A673 (cell line): ENCODE measurements around the gene NECAB3. TPM values are rescaled to one million over a fixed set of nuclear protein-coding genes. Genes with fewer than 3 reads are reported as not detected.

Experiments
- BruUV-seq: library from RNA; stranded (reverse); fragments of 400-500 nt; replicated peaks from 2 replicates; lab custom pipeline; 2021; lab: Mats Ljungman, UMichigan
- CTCF ChIA-PET: fragments of 300-600 bp; sonication (Branson Sonifier 250); formaldehyde crosslinking; loops from one replicate; lab custom pipeline; 2022; ENCODE audit warnings: antibody characterized with exemption; lab: Charles Lee
- POLR2A ChIA-PET: fragments of 300-600 bp; sonication (Branson Sonifier 250); formaldehyde crosslinking; loops from one replicate; lab custom pipeline; 2022; ENCODE audit warnings: antibody characterized with exemption; ENCODE audit not compliant: low non-redundant PET; lab: Charles Lee
- DNase-seq: peaks from one replicate; pipeline ENCODE4 v3.0.0-alpha.2; 2015; ENCODE audit warnings: low spot score
- H3K27ac ChIP-seq: fragments of 200-600 bp; sonication (generic); 2 replicates; pipeline ENCODE4 v1.5.1; 2016; ENCODE audit warnings: mixed run types, low read depth, mild to moderate bottlenecking, mixed read lengths, antibody characterized with exemption, low read length; ENCODE audit not compliant: poor library complexity, severe bottlenecking
- H3K27me3 ChIP-seq: fragments of 200-600 bp; sonication (generic); replicated peaks from 2 replicates; pipeline ENCODE4 v1.6.1; 2017; ENCODE audit warnings: mixed run types, low read depth, mild to moderate bottlenecking, mixed read lengths, antibody characterized with exemption, low read length; ENCODE audit not compliant: insufficient read depth, poor library complexity
- H3K36me3 ChIP-seq: fragments of 200-600 bp; sonication (generic); 2 replicates; pipeline ENCODE4 v1.6.1; 2016; ENCODE audit warnings: mixed run types, mild to moderate bottlenecking, mixed read lengths, antibody characterized with exemption, low read length; ENCODE audit not compliant: insufficient read depth, poor library complexity, severe bottlenecking
- H3K4me1 ChIP-seq: fragments of 200-600 bp; sonication (generic); 2 replicates; pipeline ENCODE4 v1.6.1; 2017; ENCODE audit warnings: mixed run types, mild to moderate bottlenecking, mixed read lengths, antibody characterized with exemption, low read length; ENCODE audit not compliant: insufficient read depth, poor library complexity, severe bottlenecking
- H3K4me3 ChIP-seq: fragments of 200-600 bp; sonication (generic); 2 replicates; pipeline ENCODE4 v1.5.1; 2016; ENCODE audit warnings: low read depth, mixed run types, mild to moderate bottlenecking, mixed read lengths, low read length; ENCODE audit not compliant: poor library complexity, severe bottlenecking
- H3K9me3 ChIP-seq: fragments of 200-600 bp; sonication (generic); 2 replicates; pipeline ENCODE4 v1.6.1; 2016; ENCODE audit warnings: mixed run types, low read depth, mild to moderate bottlenecking, mixed read lengths, antibody characterized with exemption, low read length; ENCODE audit not compliant: poor library complexity, severe bottlenecking
- EZH2 ChIP-seq: fragments of 200-600 bp; sonication (generic); IDR thresholded peaks from 2 replicates; pipeline ENCODE4 v1.6.1; 2017; ENCODE audit warnings: borderline replicate concordance, low read depth, mild to moderate bottlenecking, mixed read lengths, antibody characterized with exemption, low read length; ENCODE audit not compliant: poor library complexity, severe bottlenecking
- intact Hi-C: fragments of 100-400 bp; cut with micrococcal nuclease; formaldehyde crosslinking; loops from one replicate; pipeline ENCODE4 v1.10.0; 2022; ENCODE audit not compliant: unreplicated experiment
- total RNA-seq: library from RNA; stranded (reverse); gene quantifications from 2 replicates; pipeline ENCODE4 v1.2.3, GENCODE V29; 2021
- TF ChIP-seq, protein P1 (sequence below): fragments of 300-800, 200-600 bp; sonication (generic); conservative IDR thresholded peaks from 2 replicates; pipeline ENCODE4 v1.5.1; 2017; ENCODE audit warnings: low read depth, mild to moderate bottlenecking, antibody characterized with exemption, low read length, moderate library complexity, mixed read lengths

The NECAB3 gene
- total RNA-seq, 1 experiment from 2014 or later: 83.1 TPM

DNA sequence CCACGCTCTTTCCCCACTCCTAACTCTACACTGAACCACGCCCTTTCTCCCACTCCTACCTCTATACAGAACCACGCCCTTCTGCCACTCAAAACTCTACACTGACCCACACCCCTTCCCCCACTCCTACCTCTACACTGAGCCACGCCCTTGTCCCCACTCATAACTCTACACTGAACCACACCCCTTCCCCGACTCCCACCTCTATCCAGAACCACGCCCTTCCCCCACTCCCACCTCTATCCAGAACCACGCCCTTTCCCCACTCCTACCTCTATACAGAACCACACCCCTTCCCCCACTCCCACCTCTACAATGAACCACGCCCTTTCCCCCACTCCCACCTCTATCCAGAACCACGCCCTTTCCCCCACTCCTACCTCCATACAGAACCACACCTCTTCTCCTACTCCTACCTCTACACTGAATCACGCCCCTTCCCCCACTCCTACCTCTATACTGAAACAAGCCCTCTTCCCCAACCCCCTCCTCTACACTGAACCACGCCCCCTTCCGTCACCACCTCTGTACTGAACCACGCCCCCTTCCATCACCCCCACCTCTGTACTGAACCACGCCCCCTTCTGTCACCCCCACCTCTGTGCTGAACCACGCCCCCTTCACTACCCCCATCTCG is 35.8 kb upstream of the NECAB3 start:
- ChIA-PET CTCF (no interaction called here), POLR2A (no interaction called here)
- no TSS peak for BruUV-seq
- no peak for DNase-seq
- Histone ChIP-seq H3K9me3 (no peaks in the 10 kb centered on the region), H3K4me3 (no peak overlapping the region), H3K36me3 (no peaks in the 10 kb centered on the region), H3K4me1 (no peaks in the 10 kb centered on the region), H3K27me3 (no peaks in the 10 kb centered on the region), H3K27ac (no peak overlapping the region)
- intact Hi-C loops: no loop called here
- no peak for TF ChIP-seq EZH2
- TF ChIP-seq, protein P1, sequence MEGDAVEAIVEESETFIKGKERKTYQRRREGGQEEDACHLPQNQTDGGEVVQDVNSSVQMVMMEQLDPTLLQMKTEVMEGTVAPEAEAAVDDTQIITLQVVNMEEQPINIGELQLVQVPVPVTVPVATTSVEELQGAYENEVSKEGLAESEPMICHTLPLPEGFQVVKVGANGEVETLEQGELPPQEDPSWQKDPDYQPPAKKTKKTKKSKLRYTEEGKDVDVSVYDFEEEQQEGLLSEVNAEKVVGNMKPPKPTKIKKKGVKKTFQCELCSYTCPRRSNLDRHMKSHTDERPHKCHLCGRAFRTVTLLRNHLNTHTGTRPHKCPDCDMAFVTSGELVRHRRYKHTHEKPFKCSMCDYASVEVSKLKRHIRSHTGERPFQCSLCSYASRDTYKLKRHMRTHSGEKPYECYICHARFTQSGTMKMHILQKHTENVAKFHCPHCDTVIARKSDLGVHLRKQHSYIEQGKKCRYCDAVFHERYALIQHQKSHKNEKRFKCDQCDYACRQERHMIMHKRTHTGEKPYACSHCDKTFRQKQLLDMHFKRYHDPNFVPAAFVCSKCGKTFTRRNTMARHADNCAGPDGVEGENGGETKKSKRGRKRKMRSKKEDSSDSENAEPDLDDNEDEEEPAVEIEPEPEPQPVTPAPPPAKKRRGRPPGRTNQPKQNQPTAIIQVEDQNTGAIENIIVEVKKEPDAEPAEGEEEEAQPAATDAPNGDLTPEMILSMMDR: no peak

DNA sequence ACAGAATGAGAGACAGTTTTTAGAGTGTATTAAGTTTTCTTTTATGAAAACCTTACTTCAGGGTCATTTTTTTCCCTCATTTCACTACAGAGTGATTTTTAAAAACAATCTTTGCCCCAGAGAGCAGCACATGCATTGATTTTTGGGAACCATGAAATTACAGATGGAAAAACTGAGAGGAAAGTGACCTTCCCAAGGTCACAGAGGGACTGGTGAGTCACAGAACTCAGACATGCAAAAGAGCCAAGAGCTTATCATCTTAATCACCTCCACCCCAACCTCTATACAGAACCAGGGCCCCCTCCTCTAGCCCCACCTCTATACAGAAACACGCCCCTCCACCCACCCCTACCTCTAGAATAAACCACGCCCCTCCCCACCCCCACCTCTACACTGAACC is 35.2 kb upstream of the NECAB3 start:
- DNase-seq: no peak
- TF ChIP-seq, protein P1: no peak
- TF ChIP-seq EZH2: no peak
- no peaks in the 10 kb centered on the region for H3K9me3 ChIP-seq
- H3K4me1 ChIP-seq: no peaks in the 10 kb centered on the region
- POLR2A ChIA-PET: no interaction called here
- no peak overlapping the region for H3K27ac ChIP-seq
- no peaks in the 10 kb centered on the region for H3K27me3 ChIP-seq
- H3K4me3 ChIP-seq: no peak overlapping the region
- BruUV-seq: no TSS peak
- intact Hi-C loops: no loop called here
- CTCF ChIA-PET: no interaction called here
- no peaks in the 10 kb centered on the region for H3K36me3 ChIP-seq

DNA sequence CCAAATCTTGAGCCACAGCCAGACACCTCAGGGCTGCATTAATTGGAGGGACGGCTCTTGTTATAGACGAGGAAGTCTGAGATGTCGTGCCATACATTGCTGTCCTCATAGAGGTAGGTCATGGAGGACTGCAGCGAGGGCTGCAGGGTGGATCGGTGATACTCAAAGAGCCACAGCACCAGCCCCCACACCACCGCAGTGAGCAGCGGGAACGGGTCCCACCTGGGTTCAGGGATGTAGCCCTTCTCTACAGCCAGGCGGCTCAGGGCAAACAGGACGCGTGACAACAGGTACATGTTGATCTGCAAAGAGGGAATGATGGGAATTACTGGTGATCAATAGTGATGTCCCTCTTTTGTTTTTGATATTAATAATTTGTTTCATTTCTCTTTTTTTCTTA is 33.4 kb upstream of the NECAB3 start:
- no peaks in the 10 kb centered on the region for H3K4me1 ChIP-seq
- ChIA-PET CTCF (no interaction called here), POLR2A (no interaction called here)
- H3K36me3 ChIP-seq: no peaks in the 10 kb centered on the region
- intact Hi-C loops: no loop called here
- no peak overlapping the region for H3K27ac ChIP-seq
- TF ChIP-seq EZH2: no peak
- H3K27me3 ChIP-seq: no peaks in the 10 kb centered on the region
- no peak overlapping the region for H3K4me3 ChIP-seq
- no peak for DNase-seq
- no TSS peak for BruUV-seq
- no peaks in the 10 kb centered on the region for H3K9me3 ChIP-seq
